ENCODE results near the gene GALM.
"Not testable (repeated sequence)": the region's sequence is repeated elsewhere in the genome, so short reads cannot be mapped to it uniquely, and the experiment has no call there.

GALM gene

DNA sequence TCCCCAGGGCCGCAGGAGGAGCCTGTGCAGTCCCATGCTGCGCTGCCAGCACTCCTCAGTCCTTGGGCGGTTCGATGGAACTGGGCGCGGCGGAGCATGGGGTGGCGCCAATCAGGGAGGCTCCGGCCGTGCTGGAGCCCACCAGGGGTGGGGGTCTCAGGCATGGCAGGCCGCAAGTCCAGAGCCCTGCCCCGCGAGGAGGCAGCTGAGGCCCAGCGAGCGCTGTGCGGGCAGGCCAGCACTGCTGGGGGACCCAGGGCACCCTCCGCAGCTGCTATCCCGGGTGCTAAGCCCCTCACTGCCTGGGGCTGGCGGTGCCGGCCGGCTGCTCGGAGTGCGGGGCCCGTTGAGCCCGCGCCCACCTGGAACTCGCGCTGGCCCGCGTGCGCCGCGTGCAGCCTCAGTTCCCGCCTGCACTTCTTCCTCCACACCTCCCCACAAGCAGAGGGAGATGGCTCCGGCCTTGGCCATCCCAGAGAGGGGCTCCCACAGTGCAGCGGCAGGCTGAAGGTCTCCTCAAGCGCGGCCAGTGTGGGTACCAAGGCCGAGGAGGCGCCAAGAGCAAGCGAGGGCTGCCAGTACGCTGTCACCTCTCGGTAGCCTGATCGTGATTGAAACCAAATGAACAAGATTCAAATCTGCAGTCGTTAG lies 22.8 kb upstream of the GALM start:
- intact Hi-C loops (cut with DNase I; ENCODE audit: low total_unique reads): no loop called here
- H3K4me3 ChIP-seq: no peak overlapping the region
- H3K9me3 ChIP-seq: no peaks in the 10 kb centered on the region
- no peaks in the 10 kb centered on the region for H3K4me1 ChIP-seq
- DNase-seq: no peak
- no peak for TF ChIP-seq CTCF (IDR thresholded peaks at IDR 0.05)
- no peaks in the 10 kb centered on the region for H3K36me3 ChIP-seq
- H3K27ac ChIP-seq: no peak overlapping the region
- no peaks in the 10 kb centered on the region for H3K27me3 ChIP-seq

- intact Hi-C loops (cut with DNase I; ENCODE audit: low total_unique reads); H3K4me3 ChIP-seq; H3K27ac ChIP-seq; H3K9me3 ChIP-seq; H3K27me3 ChIP-seq; H3K4me1 ChIP-seq; H3K36me3 ChIP-seq; DNase-seq: not testable (repeated sequence)
Observed at GRCh38 chr2:38643683-38644511, 22.0 kb upstream of the GALM start.

DNA sequence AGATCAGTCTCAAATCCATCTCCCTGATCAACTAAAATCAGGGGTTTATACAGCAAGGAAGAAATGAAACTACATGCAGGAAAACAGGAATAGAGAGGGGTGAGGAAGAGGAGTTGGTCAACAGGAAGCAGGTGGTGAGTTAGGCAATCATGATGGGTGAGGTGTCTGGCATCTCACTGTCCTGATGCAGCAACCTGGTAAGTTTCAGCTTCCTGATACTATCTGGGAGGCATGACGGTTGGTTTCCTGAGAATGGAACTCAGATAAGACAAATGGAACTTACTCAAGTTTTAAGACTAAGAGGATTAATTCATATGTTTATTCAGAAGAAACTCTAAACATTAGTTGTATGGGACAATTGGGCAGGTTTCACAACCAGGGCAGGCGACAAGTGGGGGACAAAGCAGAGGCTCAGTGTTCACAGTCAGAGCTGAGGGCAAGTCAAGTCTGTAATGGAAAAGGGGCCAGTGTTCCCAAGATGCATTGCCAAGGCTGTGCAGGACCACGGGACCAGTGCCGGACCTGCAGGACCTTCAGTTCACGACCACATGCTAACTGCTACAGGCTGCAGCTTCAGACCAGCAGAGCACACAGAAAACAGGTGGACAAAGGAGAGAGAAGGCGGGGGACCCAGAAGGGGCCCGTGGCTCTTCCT lies 17.7 kb upstream of the GALM start:
- intact Hi-C loops (cut with DNase I; ENCODE audit: low total_unique reads): no loop called here
- no peak overlapping the region for H3K27ac ChIP-seq
- no peak for TF ChIP-seq CTCF (IDR thresholded peaks at IDR 0.05)

DNA sequence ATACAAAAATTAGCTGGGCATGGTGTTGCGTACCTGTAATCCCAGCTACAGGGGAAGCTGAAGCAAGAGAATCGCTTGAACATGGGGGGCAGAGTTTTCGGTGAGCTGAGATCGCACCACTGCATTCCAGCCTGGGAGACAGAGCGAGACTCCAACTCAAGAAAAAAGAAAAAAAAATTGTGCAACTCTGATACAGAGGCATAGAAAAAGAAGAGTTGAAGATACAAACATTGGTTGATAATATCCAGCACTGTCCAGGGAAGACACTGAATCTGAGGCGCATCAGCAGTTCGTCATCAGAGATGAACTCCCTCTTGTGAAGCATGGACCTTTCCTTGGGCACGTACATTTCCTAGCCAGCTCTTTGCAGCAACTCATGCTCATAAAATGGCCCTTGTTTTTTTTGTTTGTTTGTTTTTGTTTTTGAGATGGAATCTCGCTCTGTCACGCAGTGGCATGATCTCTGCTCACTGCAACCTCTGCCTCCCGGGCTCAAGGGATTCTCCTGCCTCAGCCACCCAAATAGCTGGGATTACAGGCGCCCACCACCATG lies 16.7 kb upstream of the GALM start:
- no peaks in the 10 kb centered on the region for H3K9me3 ChIP-seq
- intact Hi-C loops (cut with DNase I; ENCODE audit: low total_unique reads): no loop called here
- TF ChIP-seq CTCF (IDR thresholded peaks at IDR 0.05): no peak
- H3K36me3 ChIP-seq: no peaks in the 10 kb centered on the region
- DNase-seq: no peak
- H3K4me1 ChIP-seq: no peaks in the 10 kb centered on the region
- H3K4me3 ChIP-seq: no peak overlapping the region
- no peaks in the 10 kb centered on the region for H3K27me3 ChIP-seq
- no peak overlapping the region for H3K27ac ChIP-seq

More for the DNA sequence above, 17.7 kb upstream of the GALM start:
- no peak for DNase-seq
- no peaks in the 10 kb centered on the region for H3K4me1 ChIP-seq
- no peak overlapping the region for H3K4me3 ChIP-seq
- no peaks in the 10 kb centered on the region for H3K36me3 ChIP-seq
- no peaks in the 10 kb centered on the region for H3K27me3 ChIP-seq
- no peaks in the 10 kb centered on the region for H3K9me3 ChIP-seq

GRCh38 chr2:38650012-38650411 lies 15.9 kb upstream of the GALM start:
- H3K36me3 ChIP-seq: no peaks in the 10 kb centered on the region
- TF ChIP-seq CTCF (IDR thresholded peaks at IDR 0.05): no peak
- DNase-seq: no peak
- intact Hi-C loops (cut with DNase I; ENCODE audit: low total_unique reads): no loop called here
- H3K4me1 ChIP-seq: no peaks in the 10 kb centered on the region
- no peaks in the 10 kb centered on the region for H3K27me3 ChIP-seq
- H3K27ac ChIP-seq: no peak overlapping the region
- H3K4me3 ChIP-seq: no peak overlapping the region
- no peaks in the 10 kb centered on the region for H3K9me3 ChIP-seq

DNA sequence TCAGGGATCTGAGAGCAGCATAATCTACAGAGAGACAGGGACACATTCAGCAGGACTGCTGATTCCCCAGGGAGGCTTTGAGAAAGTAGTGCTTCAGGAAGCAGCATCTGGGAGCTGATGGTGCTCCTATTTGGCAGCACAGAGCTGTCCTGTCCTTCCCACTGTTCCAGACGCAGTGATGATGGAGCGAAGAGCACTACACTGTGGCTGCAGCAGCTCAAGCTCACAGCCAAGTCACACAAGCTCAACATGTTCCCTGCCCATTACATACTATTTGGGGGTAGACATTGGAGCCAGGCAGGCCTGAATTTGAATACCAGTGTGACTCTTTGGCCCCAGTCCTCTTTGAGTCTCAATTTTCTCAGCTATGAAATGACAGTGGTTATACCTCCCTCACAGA lies 15.2 kb upstream of the GALM start:
- H3K4me3 ChIP-seq: no peak overlapping the region
- no peak for TF ChIP-seq CTCF (IDR thresholded peaks at IDR 0.05)
- no peaks in the 10 kb centered on the region for H3K27me3 ChIP-seq
- H3K27ac ChIP-seq: no peak overlapping the region
- no peak for DNase-seq
- no peaks in the 10 kb centered on the region for H3K36me3 ChIP-seq
- no peaks in the 10 kb centered on the region for H3K9me3 ChIP-seq
- intact Hi-C loops (cut with DNase I; ENCODE audit: low total_unique reads): no loop called here
- no peaks in the 10 kb centered on the region for H3K4me1 ChIP-seq
